ENCODE results near the gene OPALIN.

The OPALIN gene

GRCh38 chr10:96358851-96359540 is at the start of gene OPALIN:
TSS of gene OPALIN (minus strand) at chr10:96359002. CDS start at chr10:96358896, 106 bp downstream.
- DNase-seq (ENCODE audit: low read depth): no peak

- no peak for DNase-seq (ENCODE audit: low read depth)
Observed at GRCh38 chr10:96408201-96408600, 49.4 kb upstream of the OPALIN start.

- DNase-seq (ENCODE audit: low read depth): no peak
Observed at GRCh38 chr10:96407560-96408069, 48.8 kb upstream of the OPALIN start.

- no peak for DNase-seq (ENCODE audit: low read depth)
Observed at GRCh38 chr10:96406091-96406490, 47.3 kb upstream of the OPALIN start.

- no peak for DNase-seq (ENCODE audit: low read depth)
Observed at GRCh38 chr10:96402417-96403305, 43.9 kb upstream of the OPALIN start.

GRCh38 chr10:96401036-96401435 is 42.2 kb upstream of the OPALIN start:
- DNase-seq (ENCODE audit: low read depth): no peak

- no peak for DNase-seq (ENCODE audit: low read depth)
Observed at GRCh38 chr10:96400465-96400864, 41.7 kb upstream of the OPALIN start.

- no peak for DNase-seq (ENCODE audit: low read depth)
Observed at GRCh38 chr10:96397902-96398301, 39.1 kb upstream of the OPALIN start.

GRCh38 chr10:96395931-96396877 is 37.4 kb upstream of the OPALIN start:
- peak; percentile 37 for DNase-seq (ENCODE audit: low read depth)

- DNase-seq (ENCODE audit: low read depth): no peak
Observed at GRCh38 chr10:96390460-96390864, 31.7 kb upstream of the OPALIN start.

- DNase-seq (ENCODE audit: low read depth): no peak
Observed at GRCh38 chr10:96389785-96390184, 31.0 kb upstream of the OPALIN start.

- no peak for DNase-seq (ENCODE audit: low read depth)
Observed at GRCh38 chr10:96387601-96388000, 28.8 kb upstream of the OPALIN start.

- DNase-seq (ENCODE audit: low read depth): no peak
Observed at GRCh38 chr10:96387161-96387560, 28.4 kb upstream of the OPALIN start.

- DNase-seq (ENCODE audit: low read depth): no peak
Observed at GRCh38 chr10:96384506-96384905, 25.7 kb upstream of the OPALIN start.

- no peak for DNase-seq (ENCODE audit: low read depth)
Observed at GRCh38 chr10:96380821-96381220, 22.0 kb upstream of the OPALIN start.

- no peak for DNase-seq (ENCODE audit: low read depth)
Observed at GRCh38 chr10:96379758-96380157, 21.0 kb upstream of the OPALIN start.

- no peak for DNase-seq (ENCODE audit: low read depth)
Observed at GRCh38 chr10:96378741-96379140, 19.9 kb upstream of the OPALIN start.

GRCh38 chr10:96377816-96378294 is 19.1 kb upstream of the OPALIN start:
- no peak for DNase-seq (ENCODE audit: low read depth)

- DNase-seq (ENCODE audit: low read depth): no peak
Observed at GRCh38 chr10:96376483-96376882, 17.7 kb upstream of the OPALIN start.

- peak; percentile 43 for DNase-seq (ENCODE audit: low read depth)
Observed at GRCh38 chr10:96374985-96375830, 16.4 kb upstream of the OPALIN start.

- no peak for DNase-seq (ENCODE audit: low read depth)
Observed at GRCh38 chr10:96374639-96374984, 15.8 kb upstream of the OPALIN start.
